COLO668 (cell line): ENCODE results near the gene FHIP1B.

ENCODE experiments used
- DNase-seq: peaks from one replicate; lab custom pipeline; 2025; ENCODE audit not compliant: unreplicated experiment; lab: John Stamatoyannopoulos, UW

FHIP1B gene

GRCh38 chr11:6203327-6203726, 31.1 kb downstream of the FHIP1B start:
- no peak for DNase-seq

DNA sequence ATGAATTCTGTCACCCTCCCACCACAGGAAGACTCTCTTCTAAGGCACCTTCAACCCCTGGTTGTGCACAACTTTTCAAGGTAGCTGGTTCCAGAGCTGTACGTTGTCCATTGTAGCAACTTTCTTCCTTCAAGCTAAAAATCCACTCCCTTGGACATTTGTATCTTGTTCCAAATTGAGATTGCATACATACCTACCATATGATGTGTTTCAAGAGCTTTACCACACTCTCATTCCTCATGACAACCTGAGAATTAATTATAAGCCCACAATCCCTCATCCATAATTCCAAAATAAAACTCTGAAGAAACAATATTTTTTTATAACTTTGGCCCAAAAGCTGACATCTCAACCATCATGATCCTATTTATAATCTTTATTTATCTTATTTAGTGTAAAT, 32.4 kb downstream of the FHIP1B start:
- DNase-seq: no peak

DNA sequence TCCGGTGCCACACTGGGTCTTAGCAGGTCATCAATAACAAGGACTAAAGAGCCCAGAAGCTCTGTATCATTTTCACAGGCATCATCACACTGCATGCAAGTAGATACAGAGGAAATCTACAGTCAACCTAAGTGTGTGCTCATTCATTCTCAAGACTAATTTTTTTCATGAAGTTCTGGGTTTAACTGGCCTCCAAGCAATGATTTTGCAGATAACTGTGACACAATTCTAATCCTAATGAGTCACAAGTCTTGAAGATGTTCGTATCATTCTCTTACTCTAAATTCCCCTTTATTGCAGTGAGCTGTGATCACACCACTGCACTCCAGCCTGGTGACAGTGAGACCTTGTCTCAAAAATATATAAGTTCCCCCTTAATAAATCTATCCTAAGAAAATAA, 33.0 kb downstream of the FHIP1B start:
- no peak for DNase-seq

DNA sequence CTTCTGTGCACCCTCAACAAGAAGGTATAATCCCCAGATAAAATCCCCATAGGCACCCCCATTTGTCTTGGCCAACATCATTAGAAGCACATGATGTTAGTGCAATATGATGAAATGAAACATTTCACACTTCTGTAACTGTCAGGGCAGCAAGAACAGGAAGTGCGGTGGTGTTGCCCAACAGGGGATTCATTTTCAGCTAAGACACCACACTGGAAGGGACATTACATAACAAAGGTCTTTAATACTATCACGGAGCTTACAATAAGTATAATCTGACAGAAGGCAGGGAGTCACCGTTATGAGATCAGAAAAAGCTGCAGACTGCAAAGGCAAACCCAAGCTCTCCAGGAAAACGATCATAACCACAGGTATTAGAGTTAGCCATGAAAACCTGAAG, 33.5 kb downstream of the FHIP1B start:
- DNase-seq: no peak

DNA sequence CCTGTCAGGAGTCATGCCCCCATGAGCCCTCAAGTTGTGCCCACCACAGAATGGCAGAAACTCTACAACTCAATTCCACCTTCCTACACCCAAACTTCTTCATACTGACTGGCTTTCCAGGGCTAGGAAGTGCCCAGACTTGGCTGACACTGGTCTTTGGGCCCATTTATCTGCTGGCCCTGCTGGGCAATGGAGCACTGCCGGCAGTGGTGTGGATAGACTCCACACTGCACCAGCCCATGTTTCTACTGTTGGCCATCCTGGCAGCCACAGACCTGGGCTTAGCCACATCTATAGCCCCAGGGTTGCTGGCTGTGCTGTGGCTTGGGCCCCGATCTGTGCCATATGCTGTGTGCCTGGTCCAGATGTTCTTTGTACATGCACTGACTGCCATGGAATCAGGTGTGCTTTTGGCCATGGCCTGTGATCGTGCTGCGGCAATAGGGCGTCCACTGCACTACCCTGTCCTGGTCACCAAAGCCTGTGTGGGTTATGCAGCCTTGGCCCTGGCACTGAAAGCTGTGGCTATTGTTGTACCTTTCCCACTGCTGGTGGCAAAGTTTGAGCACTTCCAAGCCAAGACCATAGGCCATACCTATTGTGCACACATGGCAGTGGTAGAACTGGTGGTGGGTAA, 35.1 kb downstream of the FHIP1B start, which contains the start of gene OR52W1:
Gene OR52W1 (plus strand): TSS at position 51 of the 637 bp plus-strand sequence. CDS start 0 bp downstream, at position 51.
- no peak for DNase-seq

DNA sequence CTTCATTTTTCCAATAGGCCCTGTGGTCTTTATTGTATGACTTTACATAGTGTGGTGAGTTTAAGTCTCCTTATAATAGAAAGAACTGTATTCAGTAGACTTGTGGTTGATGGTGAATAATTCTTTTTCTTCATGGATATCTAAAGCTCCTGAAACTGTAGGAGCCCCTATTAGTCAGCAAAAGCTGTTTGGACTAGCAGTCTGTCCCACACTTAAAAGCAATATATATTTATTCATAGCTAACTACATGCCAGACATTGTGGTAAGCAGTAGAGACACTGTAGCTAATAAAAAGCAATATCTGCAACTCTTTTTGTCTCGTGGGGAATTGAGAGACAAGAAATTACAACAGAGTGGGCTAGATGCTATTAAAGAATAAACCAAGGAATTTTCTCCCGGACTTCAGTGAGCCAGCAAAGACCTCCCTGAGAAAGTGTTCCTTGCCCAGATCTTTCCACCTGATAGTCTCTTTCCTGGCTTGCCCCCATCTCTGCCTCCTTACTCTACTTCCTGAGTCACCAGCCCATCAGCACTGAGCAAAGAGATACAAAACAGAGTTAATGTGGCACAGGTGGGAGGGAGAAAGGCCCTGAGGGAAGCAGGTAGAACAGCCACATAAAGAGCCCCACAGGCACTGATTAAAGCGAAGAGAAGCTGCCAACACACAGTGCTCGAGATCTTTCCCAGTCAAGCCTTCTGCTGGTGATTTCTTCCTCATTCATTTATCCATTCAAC, 36.8 kb downstream of the FHIP1B start:
- no peak for DNase-seq

GRCh38 chr11:6196396-6196795, 38.0 kb downstream of the FHIP1B start:
- no peak for DNase-seq

- no peak for DNase-seq
Measured at GRCh38 chr11:6194065-6194581, 40.3 kb downstream of the FHIP1B start.

GRCh38 chr11:6191742-6192141, 42.7 kb downstream of the FHIP1B start:
- DNase-seq: no peak

GRCh38 chr11:6175440-6175839, 59.0 kb downstream of the FHIP1B start:
- no peak for DNase-seq

DNA sequence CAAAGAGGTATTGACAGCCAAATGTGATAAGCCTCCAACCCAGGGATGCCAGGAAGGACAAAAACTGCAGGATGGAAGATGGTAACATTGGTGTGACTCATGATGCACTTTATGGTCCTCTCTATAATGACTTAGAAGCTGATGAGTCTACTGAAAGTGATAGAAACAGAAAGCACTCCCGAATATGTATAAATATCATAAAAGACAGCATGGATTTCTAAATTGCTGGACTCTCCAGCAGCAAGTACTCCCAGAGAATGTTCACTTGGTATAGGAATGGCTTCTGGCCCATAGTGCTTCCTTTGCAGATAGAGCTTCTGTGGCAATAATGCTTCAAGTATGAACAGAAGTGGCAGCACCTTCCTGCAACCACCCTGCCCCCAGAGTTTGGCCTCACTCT, 64.2 kb downstream of the FHIP1B start, which contains the start of gene OR52B2:
Gene OR52B2 (minus strand): TSS at position 101 of the 400 bp plus-strand sequence. CDS start 0 bp downstream, at position 101.
- no peak for DNase-seq
